Measurements from ENCODE around the gene SIGLEC10. TPM values are rescaled to one million over a fixed set of nuclear protein-coding genes. Genes with fewer than 3 reads are reported as not detected.

The SIGLEC10 gene
- total RNA-seq, 1 donor from 2014 or later: not detected

- no peaks in the 10 kb centered on the region for H3K4me1 Mint-ChIP-seq (ENCODE audit: low read depth)
- peaks cover 53% of the 10 kb centered on the region for H3K27me3 Mint-ChIP-seq
- H3K27ac Mint-ChIP-seq: no peak overlapping the region
- H3K4me3 Mint-ChIP-seq (ENCODE audit: low read depth): no peak overlapping the region
- no peak for TF ChIP-seq CTCF (IDR thresholded peaks at IDR 0.05; ENCODE audit: unreplicated experiment)
- no peaks in the 10 kb centered on the region for H3K36me3 Mint-ChIP-seq (ENCODE audit: insufficient read depth)
- no peaks in the 10 kb centered on the region for H3K9me3 Mint-ChIP-seq (ENCODE audit: low read depth)
- DNase-seq (ENCODE audit: low spot score, unreplicated experiment): no peak
Measured at GRCh38 chr19:51441410-51442390, 24.3 kb upstream of the SIGLEC10 start.

- Mint-ChIP-seq H3K9me3 (ENCODE audit: low read depth) (no peaks in the 10 kb centered on the region), H3K27me3 (peaks cover 61% of the 10 kb centered on the region), H3K36me3 (ENCODE audit: insufficient read depth) (no peaks in the 10 kb centered on the region), H3K4me3 (ENCODE audit: low read depth) (no peak overlapping the region), H3K4me1 (ENCODE audit: low read depth) (no peaks in the 10 kb centered on the region), H3K27ac (no peak overlapping the region)
- DNase-seq (ENCODE audit: low spot score, unreplicated experiment): no peak
- TF ChIP-seq CTCF (IDR thresholded peaks at IDR 0.05; ENCODE audit: unreplicated experiment): no peak
Measured at GRCh38 chr19:51440846-51441409, 23.5 kb upstream of the SIGLEC10 start.

- Mint-ChIP-seq H3K27ac (no peak overlapping the region), H3K4me3 (ENCODE audit: low read depth) (no peak overlapping the region), H3K9me3 (ENCODE audit: low read depth) (no peaks in the 10 kb centered on the region), H3K36me3 (ENCODE audit: insufficient read depth) (no peaks in the 10 kb centered on the region), H3K27me3 (peaks cover 63% of the 10 kb centered on the region), H3K4me1 (ENCODE audit: low read depth) (no peaks in the 10 kb centered on the region)
- DNase-seq (ENCODE audit: low spot score, unreplicated experiment): no peak
- TF ChIP-seq CTCF (IDR thresholded peaks at IDR 0.05; ENCODE audit: unreplicated experiment): no peak
Measured at GRCh38 chr19:51440052-51440451, 22.6 kb upstream of the SIGLEC10 start.

GRCh38 chr19:51439021-51439465 lies 21.6 kb upstream of the SIGLEC10 start:
- Mint-ChIP-seq H3K4me3 (ENCODE audit: low read depth) (no peak overlapping the region), H3K36me3 (ENCODE audit: insufficient read depth) (no peaks in the 10 kb centered on the region), H3K27ac (no peak overlapping the region), H3K27me3 (peaks cover 62% of the 10 kb centered on the region), H3K9me3 (ENCODE audit: low read depth) (no peaks in the 10 kb centered on the region), H3K4me1 (ENCODE audit: low read depth) (no peaks in the 10 kb centered on the region)
- peak; percentile 27 for TF ChIP-seq CTCF (IDR thresholded peaks at IDR 0.05; ENCODE audit: unreplicated experiment)
- no peak for DNase-seq (ENCODE audit: low spot score, unreplicated experiment)

- no peak for DNase-seq (ENCODE audit: low spot score, unreplicated experiment)
- Mint-ChIP-seq H3K36me3 (ENCODE audit: insufficient read depth) (no peaks in the 10 kb centered on the region), H3K27me3 (peaks cover 43% of the 10 kb centered on the region), H3K4me3 (ENCODE audit: low read depth) (no peak overlapping the region), H3K27ac (no peak overlapping the region), H3K9me3 (ENCODE audit: low read depth) (no peaks in the 10 kb centered on the region), H3K4me1 (ENCODE audit: low read depth) (no peaks in the 10 kb centered on the region)
- TF ChIP-seq CTCF (IDR thresholded peaks at IDR 0.05; ENCODE audit: unreplicated experiment): no peak
Measured at GRCh38 chr19:51434456-51434855, 17.0 kb upstream of the SIGLEC10 start.

Data from progenitor cell of endocrine pancreas (in vitro differentiated cells).